GM18873 (cell line): ENCODE data around the gene HSBP1L1.

ENCODE experiments used
- ATAC-seq: cut with Tn5 transposase; IDR thresholded peaks from one replicate; pipeline ENCODE4 v1.9.1; 2021; ENCODE audit warnings: mild to moderate bottlenecking, moderate library complexity, moderate number of reproducible peaks; ENCODE audit not compliant: unreplicated experiment, low FRiP score

The HSBP1L1 gene

GRCh38 chr18:79944126-79944731, 20.2 kb upstream of the HSBP1L1 start:
- ATAC-seq = no peak

GRCh38 chr18:79944746-79945117, 19.7 kb upstream of the HSBP1L1 start:
- no peak for ATAC-seq

GRCh38 chr18:79945118-79946042, 19.1 kb upstream of the HSBP1L1 start:
- no peak for ATAC-seq

- ATAC-seq = no peak
Measured at GRCh38 chr18:79947054-79947755, 17.2 kb upstream of the HSBP1L1 start.

- no peak for ATAC-seq
Measured at GRCh38 chr18:79947881-79948610, 16.4 kb upstream of the HSBP1L1 start.

GRCh38 chr18:79948719-79949411, 15.6 kb upstream of the HSBP1L1 start:
- ATAC-seq = no peak

- ATAC-seq = no peak
Measured at GRCh38 chr18:79949697-79950487, 14.6 kb upstream of the HSBP1L1 start.

GRCh38 chr18:79950515-79951341, 13.7 kb upstream of the HSBP1L1 start:
- no peak for ATAC-seq

GRCh38 chr18:79951545-79952455, 12.6 kb upstream of the HSBP1L1 start, which contains the start of gene SLC66A2:
TSS of gene SLC66A2 (minus strand) at chr18:79951653. CDS start at chr18:79950926, 727 bp downstream.
- no peak for ATAC-seq

GRCh38 chr18:79952456-79952995, 11.9 kb upstream of the HSBP1L1 start:
- no peak for ATAC-seq

GRCh38 chr18:79952996-79953559, 11.4 kb upstream of the HSBP1L1 start:
- ATAC-seq = no peak

- ATAC-seq = no peak
Measured at GRCh38 chr18:79953971-79954651, 10.3 kb upstream of the HSBP1L1 start.

GRCh38 chr18:79954791-79955190, 9.7 kb upstream of the HSBP1L1 start:
- no peak for ATAC-seq

- no peak for ATAC-seq
Measured at GRCh38 chr18:79955302-79956075, 9.0 kb upstream of the HSBP1L1 start.

- ATAC-seq = no peak
Measured at GRCh38 chr18:79956276-79956675, 8.2 kb upstream of the HSBP1L1 start.
